ENCODE measurements around the gene F10.

DNA sequence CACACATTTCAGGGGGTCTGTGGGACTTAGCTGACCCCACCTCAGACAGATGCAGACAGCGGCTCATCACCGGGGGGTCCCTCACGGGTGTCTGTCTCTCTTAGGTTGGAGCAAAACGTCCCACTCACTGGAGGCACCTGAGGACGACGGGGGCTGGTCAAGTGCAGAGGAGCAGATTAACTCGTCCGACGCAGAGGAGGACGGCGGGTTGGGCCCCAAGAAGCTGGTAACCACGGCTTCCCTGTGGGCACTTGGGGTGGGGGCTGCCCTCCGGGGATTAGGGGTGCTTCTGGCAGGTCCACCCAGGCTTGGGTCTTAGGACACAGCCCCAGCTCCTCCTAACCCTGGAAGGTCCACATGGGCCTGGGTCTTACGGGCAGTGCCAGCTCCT lies 28.2 kb upstream of the F10 start:
- TF ChIP-seq, protein P1, sequence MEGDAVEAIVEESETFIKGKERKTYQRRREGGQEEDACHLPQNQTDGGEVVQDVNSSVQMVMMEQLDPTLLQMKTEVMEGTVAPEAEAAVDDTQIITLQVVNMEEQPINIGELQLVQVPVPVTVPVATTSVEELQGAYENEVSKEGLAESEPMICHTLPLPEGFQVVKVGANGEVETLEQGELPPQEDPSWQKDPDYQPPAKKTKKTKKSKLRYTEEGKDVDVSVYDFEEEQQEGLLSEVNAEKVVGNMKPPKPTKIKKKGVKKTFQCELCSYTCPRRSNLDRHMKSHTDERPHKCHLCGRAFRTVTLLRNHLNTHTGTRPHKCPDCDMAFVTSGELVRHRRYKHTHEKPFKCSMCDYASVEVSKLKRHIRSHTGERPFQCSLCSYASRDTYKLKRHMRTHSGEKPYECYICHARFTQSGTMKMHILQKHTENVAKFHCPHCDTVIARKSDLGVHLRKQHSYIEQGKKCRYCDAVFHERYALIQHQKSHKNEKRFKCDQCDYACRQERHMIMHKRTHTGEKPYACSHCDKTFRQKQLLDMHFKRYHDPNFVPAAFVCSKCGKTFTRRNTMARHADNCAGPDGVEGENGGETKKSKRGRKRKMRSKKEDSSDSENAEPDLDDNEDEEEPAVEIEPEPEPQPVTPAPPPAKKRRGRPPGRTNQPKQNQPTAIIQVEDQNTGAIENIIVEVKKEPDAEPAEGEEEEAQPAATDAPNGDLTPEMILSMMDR (IDR thresholded peaks at IDR 0.05; ENCODE audit: extremely low read depth in 1 of 2, insufficient read depth in 1 of 2, low read depth in 1 of 2, low read length in 2 of 2), result no peak
- TF ChIP-seq POLR2A (IDR thresholded peaks at IDR 0.05; ENCODE audit: low read depth, low read length) (no peak), MYC (IDR thresholded peaks at IDR 0.05; ENCODE audit: low read depth, low read length) (no peak), EZH2 (IDR thresholded peaks at IDR 0.05; ENCODE audit: borderline replicate concordance, low read depth, low read length, severe bottlenecking) (no peak), POLR2AphosphoS5 (IDR thresholded peaks at IDR 0.05; ENCODE audit: insufficient read depth, low read depth, low read length) (no peak), FOS (IDR thresholded peaks at IDR 0.05; ENCODE audit: borderline replicate concordance, insufficient read depth, low read length) (no peak)

Data from endothelial cell of umbilical vein (primary cell).